ENCODE measurements around the gene TIGD1.

DNA sequence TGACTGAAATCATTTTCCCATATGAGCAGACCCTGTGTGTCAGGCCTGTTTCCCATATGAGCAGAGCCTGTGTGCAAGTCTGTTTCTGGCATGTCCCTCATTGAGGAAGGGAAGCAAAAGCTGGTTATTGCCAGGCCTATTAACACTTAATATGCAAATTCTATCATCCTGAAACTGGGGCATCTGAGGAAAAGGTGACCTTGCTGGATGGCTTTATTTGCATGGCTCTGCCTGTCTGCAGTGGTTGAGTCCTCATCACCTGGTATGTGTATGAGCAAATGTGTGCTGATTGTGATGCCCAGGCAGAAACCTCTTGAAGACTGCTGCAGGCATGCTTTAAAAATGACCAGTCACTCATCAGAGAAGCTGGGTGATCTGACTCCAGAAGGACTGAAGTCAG lies 31.4 kb upstream of the TIGD1 start:
- TF ChIP-seq, protein P1, sequence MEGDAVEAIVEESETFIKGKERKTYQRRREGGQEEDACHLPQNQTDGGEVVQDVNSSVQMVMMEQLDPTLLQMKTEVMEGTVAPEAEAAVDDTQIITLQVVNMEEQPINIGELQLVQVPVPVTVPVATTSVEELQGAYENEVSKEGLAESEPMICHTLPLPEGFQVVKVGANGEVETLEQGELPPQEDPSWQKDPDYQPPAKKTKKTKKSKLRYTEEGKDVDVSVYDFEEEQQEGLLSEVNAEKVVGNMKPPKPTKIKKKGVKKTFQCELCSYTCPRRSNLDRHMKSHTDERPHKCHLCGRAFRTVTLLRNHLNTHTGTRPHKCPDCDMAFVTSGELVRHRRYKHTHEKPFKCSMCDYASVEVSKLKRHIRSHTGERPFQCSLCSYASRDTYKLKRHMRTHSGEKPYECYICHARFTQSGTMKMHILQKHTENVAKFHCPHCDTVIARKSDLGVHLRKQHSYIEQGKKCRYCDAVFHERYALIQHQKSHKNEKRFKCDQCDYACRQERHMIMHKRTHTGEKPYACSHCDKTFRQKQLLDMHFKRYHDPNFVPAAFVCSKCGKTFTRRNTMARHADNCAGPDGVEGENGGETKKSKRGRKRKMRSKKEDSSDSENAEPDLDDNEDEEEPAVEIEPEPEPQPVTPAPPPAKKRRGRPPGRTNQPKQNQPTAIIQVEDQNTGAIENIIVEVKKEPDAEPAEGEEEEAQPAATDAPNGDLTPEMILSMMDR (IDR thresholded peaks at IDR 0.05; ENCODE audit: low read depth, low read length), result no peak
- TF ChIP-seq EZH2phosphoT487 (IDR thresholded peaks at IDR 0.05; ENCODE audit: low read depth), result no peak
